ENCODE data around the gene TSHZ2.

DNA sequence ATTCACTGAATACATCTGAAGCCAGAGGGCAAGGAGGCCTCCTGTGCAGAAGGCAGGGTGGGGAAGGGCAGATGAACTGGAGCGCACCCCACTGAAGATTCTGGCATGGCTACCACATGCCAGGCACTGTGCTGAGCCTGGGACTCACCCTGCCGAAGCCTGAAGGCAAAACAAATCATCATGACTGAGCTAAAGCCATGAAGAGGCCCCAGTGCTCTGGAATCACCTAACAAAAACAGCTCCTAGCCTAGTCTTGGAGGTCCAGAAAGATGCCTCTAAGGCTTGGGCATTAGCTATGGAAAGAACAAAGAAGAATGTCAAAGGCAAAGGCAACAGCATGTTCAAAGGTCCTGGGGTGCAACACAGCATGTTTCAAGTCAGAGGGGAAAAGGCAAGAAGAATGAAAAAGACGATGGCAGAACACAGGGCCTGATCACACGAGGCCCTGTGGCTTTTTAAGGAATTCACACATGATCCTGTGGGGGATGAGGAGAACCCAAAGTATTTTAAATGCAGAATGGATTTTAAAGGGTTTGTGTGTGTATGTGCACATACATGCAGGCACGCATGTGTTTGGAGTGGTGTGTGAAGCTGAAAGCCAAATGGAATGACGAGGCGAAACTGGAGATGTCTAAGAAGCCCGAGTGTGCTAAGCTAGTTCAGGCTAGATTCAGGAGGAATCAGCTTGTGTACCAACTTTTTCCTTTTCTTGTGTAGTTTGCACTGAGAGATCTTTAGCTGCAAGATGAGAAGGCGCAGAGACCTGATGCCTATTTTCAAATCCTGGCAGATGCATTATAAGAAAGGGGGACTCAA is 360.1 kb downstream of the TSHZ2 start:
- TF ChIP-seq, protein P1, sequence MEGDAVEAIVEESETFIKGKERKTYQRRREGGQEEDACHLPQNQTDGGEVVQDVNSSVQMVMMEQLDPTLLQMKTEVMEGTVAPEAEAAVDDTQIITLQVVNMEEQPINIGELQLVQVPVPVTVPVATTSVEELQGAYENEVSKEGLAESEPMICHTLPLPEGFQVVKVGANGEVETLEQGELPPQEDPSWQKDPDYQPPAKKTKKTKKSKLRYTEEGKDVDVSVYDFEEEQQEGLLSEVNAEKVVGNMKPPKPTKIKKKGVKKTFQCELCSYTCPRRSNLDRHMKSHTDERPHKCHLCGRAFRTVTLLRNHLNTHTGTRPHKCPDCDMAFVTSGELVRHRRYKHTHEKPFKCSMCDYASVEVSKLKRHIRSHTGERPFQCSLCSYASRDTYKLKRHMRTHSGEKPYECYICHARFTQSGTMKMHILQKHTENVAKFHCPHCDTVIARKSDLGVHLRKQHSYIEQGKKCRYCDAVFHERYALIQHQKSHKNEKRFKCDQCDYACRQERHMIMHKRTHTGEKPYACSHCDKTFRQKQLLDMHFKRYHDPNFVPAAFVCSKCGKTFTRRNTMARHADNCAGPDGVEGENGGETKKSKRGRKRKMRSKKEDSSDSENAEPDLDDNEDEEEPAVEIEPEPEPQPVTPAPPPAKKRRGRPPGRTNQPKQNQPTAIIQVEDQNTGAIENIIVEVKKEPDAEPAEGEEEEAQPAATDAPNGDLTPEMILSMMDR (IDR thresholded peaks at IDR 0.05): no peak
- TF ChIP-seq POLR2A (IDR thresholded peaks at IDR 0.05): no peak

All from vagina (tissue), 2 donors.